Panc1 (cell line): ENCODE results near the gene PLBD2. TPM values are rescaled to one million over a fixed set of nuclear protein-coding genes. Genes with fewer than 3 reads are reported as not detected.

Experiments used
- ATAC-seq: fragments of 200-7000 bp; cut with Tn5 transposase; 2 replicates; pipeline ENCODE4 v1.9.1; 2020; ENCODE audit warnings: mild to moderate bottlenecking, moderate library complexity
- BruUV-seq: library from RNA; stranded (reverse); fragments of 400-500 nt; replicated peaks from 2 replicates; lab custom pipeline; 2021; lab: Mats Ljungman, UMichigan
- CTCF ChIA-PET: fragments of 300-600 bp; sonication (Branson Sonifier 250); formaldehyde crosslinking; loops from one replicate; lab custom pipeline; 2022; ENCODE audit warnings: antibody characterized with exemption; lab: Charles Lee
- POLR2A ChIA-PET: fragments of 300-600 bp; sonication (Branson Sonifier 250); formaldehyde crosslinking; loops from one replicate; lab custom pipeline; 2022; ENCODE audit warnings: antibody characterized with exemption; lab: Charles Lee
- DNase-seq: peaks from one replicate; pipeline ENCODE4 v3.0.0-alpha.2; 2010; ENCODE audit warnings: low read depth, low spot score
- H3K27ac ChIP-seq: 2 replicates; pipeline ENCODE4 v1.5.1; 2011; ENCODE audit warnings: mild to moderate bottlenecking, low read length, inconsistent platforms
- H3K27me3 ChIP-seq: fragments of 200-500 bp; sonication (Bioruptor generic); 2 replicates; pipeline ENCODE4 v1.6.0; 2014; ENCODE audit warnings: low read length, inconsistent platforms; ENCODE audit not compliant: control insufficient read depth, insufficient read depth
- H3K36me3 ChIP-seq: fragments of 200-500 bp; sonication (Bioruptor generic); 2 replicates; pipeline ENCODE4 v1.5.1; 2014; ENCODE audit warnings: inconsistent platforms, mild to moderate bottlenecking, low read length, moderate library complexity; ENCODE audit not compliant: control insufficient read depth, insufficient read depth
- H3K4me1 ChIP-seq: 2 replicates; pipeline ENCODE4 v1.5.1; 2011; ENCODE audit warnings: inconsistent platforms, mild to moderate bottlenecking, low read length, moderate library complexity; ENCODE audit not compliant: control insufficient read depth, insufficient read depth
- H3K4me3 ChIP-seq, 2 experiments: 2 replicates each; pipeline ENCODE4 v1.5.1; 2011 to 2012; ENCODE audit warnings: low read depth in 2 of 2, low read length in 2 of 2, mild to moderate bottlenecking in 2 of 2, inconsistent platforms in 1 of 2, moderate library complexity in 1 of 2
- H3K9me3 ChIP-seq: fragments of 200-500 bp; sonication (Bioruptor generic); 2 replicates; pipeline ENCODE4 v1.5.1; 2014; ENCODE audit warnings: low read depth, mild to moderate bottlenecking, inconsistent platforms, low read length, moderate library complexity; ENCODE audit not compliant: control insufficient read depth, insufficient read depth
- CTCF ChIP-seq: fragments of 450-650 bp; IDR thresholded peaks from 2 replicates; pipeline ENCODE4 v1.5.1; 2017; ENCODE audit warnings: mild to moderate bottlenecking
- POLR2AphosphoS5 ChIP-seq: IDR thresholded peaks from 2 replicates; pipeline ENCODE4 v1.6.1; 2012; ENCODE audit warnings: mild to moderate bottlenecking, low read depth, low read length, moderate library complexity
- REST ChIP-seq, 2 experiments: IDR thresholded peaks; 2 replicates each; pipeline ENCODE4 v1.6.1; 2011 to 2012; ENCODE audit warnings: low read depth in 2 of 2, control low read depth in 1 of 2, low read length in 1 of 2, mild to moderate bottlenecking in 1 of 2, moderate library complexity in 1 of 2; ENCODE audit not compliant: insufficient read depth in 1 of 2
- SIN3A ChIP-seq: IDR thresholded peaks from 2 replicates; pipeline ENCODE4 v1.6.1; 2012; ENCODE audit warnings: low read depth, mild to moderate bottlenecking, low read length, moderate library complexity, borderline replicate concordance; ENCODE audit not compliant: insufficient read depth
- TCF7L2 ChIP-seq: IDR thresholded peaks from 2 replicates; pipeline ENCODE4 v1.6.1; 2011; ENCODE audit warnings: mild to moderate bottlenecking, low read depth, low read length, inconsistent platforms
- in situ Hi-C: cut with HindIII; loops from 2 replicates; pipeline ENCODE4 v1.10.0; 2016; ENCODE audit warnings: low sequenced_read_pairs, low pct_unique_long_range_greater_than_20kb
- intact Hi-C: fragments of 100-400 bp; cut with micrococcal nuclease; formaldehyde crosslinking; loops from one replicate; pipeline ENCODE4 v1.10.0; 2022; ENCODE audit not compliant: unreplicated experiment
- total RNA-seq: library from RNA; stranded (reverse); gene quantifications from one replicate; pipeline ENCODE4 v1.2.1, GENCODE V29; 2021; ENCODE audit not compliant: unreplicated experiment

Gene PLBD2
- total RNA-seq, 1 experiment from 2014 or later = 69.7 TPM

GRCh38 chr12:113381220-113381619, 22.8 kb downstream of the PLBD2 start:
- ChIA-PET CTCF (no interaction called here), POLR2A (no interaction called here)
- no peaks in the 10 kb centered on the region for H3K27me3 ChIP-seq
- DNase-seq = no peak
- no peaks in the 10 kb centered on the region for H3K36me3 ChIP-seq
- no peak for ATAC-seq
- H3K9me3 ChIP-seq = no peaks in the 10 kb centered on the region
- in situ Hi-C loops = no loop called here
- no peaks in the 10 kb centered on the region for H3K4me1 ChIP-seq
- BruUV-seq = no TSS peak
- TF ChIP-seq SIN3A (no peak), REST (IDR thresholded peaks at IDR 0.05; ENCODE audit: insufficient read depth in 1 of 2, low read depth in 2 of 2, low read length in 1 of 2) (no peak), POLR2AphosphoS5 (no peak), CTCF (no peak), TCF7L2 (no peak)
- intact Hi-C loops = no loop called here
- no peak overlapping the region for H3K4me3 ChIP-seq
- H3K27ac ChIP-seq = no peak overlapping the region

GRCh38 chr12:113382206-113382605, 23.8 kb downstream of the PLBD2 start:
- DNase-seq (no peak), ATAC-seq (no peak)
- TF ChIP-seq SIN3A = no peak
- TF ChIP-seq REST (IDR thresholded peaks at IDR 0.05; ENCODE audit: insufficient read depth in 1 of 2, low read depth in 2 of 2, low read length in 1 of 2) = no peak
- no peak for TF ChIP-seq CTCF
- no peak for TF ChIP-seq POLR2AphosphoS5
- no peak for TF ChIP-seq TCF7L2
- Histone ChIP-seq H3K27me3 (no peaks in the 10 kb centered on the region), H3K9me3 (no peaks in the 10 kb centered on the region), H3K4me1 (no peaks in the 10 kb centered on the region), H3K4me3 (no peak overlapping the region), H3K36me3 (no peaks in the 10 kb centered on the region), H3K27ac (no peak overlapping the region)
- intact Hi-C loops = no loop called here
- no TSS peak for BruUV-seq
- in situ Hi-C loops = no loop called here
- CTCF ChIA-PET = no interaction called here
- POLR2A ChIA-PET = no interaction called here
